ENCODE data around the gene ZCCHC24.
"Not testable (repeated sequence)": the region's sequence is repeated elsewhere in the genome, so short reads cannot be mapped to it uniquely, and the experiment has no call there.

The ZCCHC24 gene

DNA sequence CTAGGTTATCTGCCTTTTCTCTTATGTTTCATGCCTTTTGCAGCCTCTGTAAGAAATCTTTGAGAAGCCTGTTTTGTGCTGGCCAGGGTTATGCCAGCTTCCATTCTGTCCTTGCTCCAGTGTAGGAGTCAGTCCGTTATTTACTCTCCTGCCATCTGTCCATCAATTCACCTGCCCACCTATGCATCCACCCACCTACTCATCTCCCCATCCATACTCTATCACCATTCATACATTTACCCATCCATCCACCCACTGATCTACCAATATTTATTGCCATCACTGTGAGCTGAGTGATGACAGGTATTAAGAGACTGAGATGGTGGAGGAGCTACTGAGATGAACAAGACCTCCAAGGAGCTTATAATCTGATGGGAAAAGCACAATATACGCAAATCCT is 110.9 kb downstream of the ZCCHC24 start:
- Histone ChIP-seq H3K27ac (no peak overlapping the region), H3K4me3 (no peak overlapping the region)
- TF ChIP-seq, protein P1, sequence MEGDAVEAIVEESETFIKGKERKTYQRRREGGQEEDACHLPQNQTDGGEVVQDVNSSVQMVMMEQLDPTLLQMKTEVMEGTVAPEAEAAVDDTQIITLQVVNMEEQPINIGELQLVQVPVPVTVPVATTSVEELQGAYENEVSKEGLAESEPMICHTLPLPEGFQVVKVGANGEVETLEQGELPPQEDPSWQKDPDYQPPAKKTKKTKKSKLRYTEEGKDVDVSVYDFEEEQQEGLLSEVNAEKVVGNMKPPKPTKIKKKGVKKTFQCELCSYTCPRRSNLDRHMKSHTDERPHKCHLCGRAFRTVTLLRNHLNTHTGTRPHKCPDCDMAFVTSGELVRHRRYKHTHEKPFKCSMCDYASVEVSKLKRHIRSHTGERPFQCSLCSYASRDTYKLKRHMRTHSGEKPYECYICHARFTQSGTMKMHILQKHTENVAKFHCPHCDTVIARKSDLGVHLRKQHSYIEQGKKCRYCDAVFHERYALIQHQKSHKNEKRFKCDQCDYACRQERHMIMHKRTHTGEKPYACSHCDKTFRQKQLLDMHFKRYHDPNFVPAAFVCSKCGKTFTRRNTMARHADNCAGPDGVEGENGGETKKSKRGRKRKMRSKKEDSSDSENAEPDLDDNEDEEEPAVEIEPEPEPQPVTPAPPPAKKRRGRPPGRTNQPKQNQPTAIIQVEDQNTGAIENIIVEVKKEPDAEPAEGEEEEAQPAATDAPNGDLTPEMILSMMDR (IDR thresholded peaks at IDR 0.05): no peak
- no peak for DNase-seq (ENCODE audit: low spot score)

DNA sequence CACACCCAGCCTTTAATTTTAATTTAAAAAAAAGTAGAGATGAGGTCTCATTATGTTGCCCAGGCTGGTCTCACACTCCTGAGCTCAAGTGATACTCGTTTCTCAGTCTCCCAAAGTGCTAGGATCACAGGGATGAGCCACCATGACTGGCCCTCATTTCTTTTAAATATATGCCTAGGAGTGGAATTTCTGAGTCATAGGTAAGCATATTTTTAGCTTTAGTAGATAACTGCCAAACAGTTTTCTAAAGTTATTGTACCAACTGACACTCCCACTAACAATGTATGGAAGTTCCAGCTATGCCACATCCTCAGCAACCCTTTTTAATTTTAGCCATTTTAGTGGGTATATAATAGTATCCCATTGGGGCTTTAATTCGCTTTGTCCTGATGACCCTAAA is 111.9 kb downstream of the ZCCHC24 start:
- Histone ChIP-seq H3K27ac (no peak overlapping the region), H3K4me3 (no peak overlapping the region)
- no peak for DNase-seq (ENCODE audit: low spot score)
- TF ChIP-seq, protein P1 (IDR thresholded peaks at IDR 0.05): no peak

DNA sequence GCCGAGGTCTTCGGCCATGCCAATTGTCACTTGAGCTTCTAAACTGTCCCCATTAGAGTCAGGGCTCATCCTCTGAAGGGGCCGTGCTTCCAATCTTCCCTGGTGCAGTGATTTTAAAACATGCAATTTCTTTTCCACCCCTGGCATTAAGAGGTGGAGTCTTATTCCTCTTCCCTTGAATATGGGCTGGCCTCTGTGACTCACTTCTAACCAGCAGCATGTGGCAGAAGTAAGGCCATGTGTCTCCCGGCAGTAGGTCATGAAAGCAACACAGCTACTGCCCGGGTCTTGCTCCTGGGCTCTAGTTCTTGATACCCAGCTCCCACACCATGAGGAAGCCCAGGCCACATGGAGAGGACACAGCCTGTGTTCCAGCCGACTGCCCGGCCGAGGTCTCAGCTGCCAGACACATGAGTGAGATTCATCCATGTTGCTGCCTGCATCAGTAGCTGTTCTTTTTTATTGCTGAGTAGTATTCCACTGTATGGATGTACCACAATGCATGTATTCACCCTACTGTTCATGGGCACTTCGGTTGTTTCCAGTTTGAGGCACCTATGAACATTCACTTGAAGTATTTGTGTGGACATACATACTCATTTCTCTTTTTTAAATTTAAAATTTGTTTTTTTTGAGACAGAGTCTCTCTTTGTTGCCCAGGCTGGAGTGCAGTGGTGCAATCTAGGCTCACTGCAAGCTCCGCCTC is 112.7 kb downstream of the ZCCHC24 start:
- DNase-seq (ENCODE audit: low spot score); H3K27ac ChIP-seq; H3K4me3 ChIP-seq: not testable (repeated sequence)
